HepG2 (cell line): ENCODE data around the gene SNHG17. TPM values are rescaled to one million over a fixed set of nuclear protein-coding genes. Genes with fewer than 3 reads are reported as not detected.

Experiments used
- ATAC-seq: fragments of 200-7000 bp; cut with Tn5 transposase; 3 replicates; pipeline ENCODE4 v1.9.1; 2020; ENCODE audit warnings: mild to moderate bottlenecking, moderate library complexity
- BruUV-seq: library from RNA; stranded (reverse); fragments of 400-500 nt; replicated peaks from 2 replicates; lab custom pipeline; 2021; lab: Mats Ljungman, UMichigan
- CTCF ChIA-PET: fragments of 300-600 bp; formaldehyde crosslinking; extraction: SDS; loops from one replicate; lab custom pipeline; 2021; ENCODE audit warnings: low total read pairs, inconsistent platforms, low intra/inter-chr PET ratio; lab: Yijun Ruan, JAX
- POLR2A ChIA-PET: fragments of 350-600 bp; sonication (Branson Sonifier 250); formaldehyde crosslinking; loops from one replicate; lab custom pipeline; 2020; ENCODE audit warnings: antibody characterized with exemption, inconsistent platforms; lab: Yijun Ruan, JAX
- DNase-seq: peaks from one replicate; pipeline ENCODE4 v3.0.0-alpha.2; 2015; ENCODE audit warnings: low spot score
- FAIRE-seq: peaks from 3 replicates; lab custom pipeline; 2011; peaks lifted over from hg19 to GRCh38; lab: Jason Lieb, UNC
- H2AFZ ChIP-seq: one replicate; pipeline ENCODE4 v1.6.1; 2011; ENCODE audit warnings: low read length, inconsistent platforms
- H3K27ac ChIP-seq: fragments of 300-600 bp; 3 replicates; pipeline ENCODE4 v1.8.0; 2011; ENCODE audit warnings: mixed run types, mild to moderate bottlenecking, mixed read lengths, low read length, inconsistent platforms; ENCODE audit not compliant: insufficient read depth; ENCODE audit errors: extremely low read length
- H3K27me3 ChIP-seq, 2 experiments: fragments of 200-600 bp in 1 of 2; 2 replicates in 1 of 2; 3 replicates in 1 of 2; pipeline versions ENCODE4 v1.6.0 to v1.8.0; 2011; ENCODE audit warnings: low read length in 2 of 2, mild to moderate bottlenecking in 2 of 2, moderate library complexity in 2 of 2, inconsistent platforms in 1 of 2; ENCODE audit not compliant: insufficient read depth in 2 of 2, control insufficient read depth in 1 of 2
- H3K36me3 ChIP-seq, 2 experiments: fragments of 200-600 bp in 1 of 2; replicated peaks in 1 of 2; 2 replicates in 1 of 2; 3 replicates in 1 of 2; pipeline versions ENCODE4 v1.5.1 to v1.8.0; 2011; ENCODE audit warnings: low read length in 2 of 2, inconsistent platforms in 1 of 2; ENCODE audit not compliant: insufficient read depth in 2 of 2, control insufficient read depth in 1 of 2
- H3K4me1 ChIP-seq: 2 replicates; pipeline ENCODE4 v1.5.1; 2012; ENCODE audit warnings: low read length, inconsistent platforms; ENCODE audit not compliant: insufficient read depth
- H3K4me2 ChIP-seq: 2 replicates; pipeline ENCODE4 v1.6.0; 2011; ENCODE audit warnings: low read depth, low read length, inconsistent platforms
- H3K4me3 ChIP-seq, 3 experiments: fragments of 200-600 bp in 1 of 3; sonication (generic), shearing (Covaris generic) in 1 of 3; replicated peaks in 1 of 3; 2 replicates each; pipeline ENCODE4 v1.5.1; 2011 to 2016; ENCODE audit warnings: low read length in 3 of 3, inconsistent platforms in 2 of 3, low read depth in 2 of 3, mild to moderate bottlenecking in 2 of 3, control low read depth in 1 of 3, mixed read lengths in 1 of 3; ENCODE audit not compliant: insufficient read depth in 1 of 3
- H3K79me2 ChIP-seq: one replicate; pipeline ENCODE4 v1.6.1; 2011; ENCODE audit warnings: low read length, inconsistent platforms; ENCODE audit not compliant: insufficient read depth
- H3K9ac ChIP-seq: 2 replicates; pipeline ENCODE4 v1.6.0; 2011; ENCODE audit warnings: mild to moderate bottlenecking, low read depth, low read length, inconsistent platforms; ENCODE audit not compliant: insufficient read depth
- H3K9me3 ChIP-seq: 2 replicates; pipeline ENCODE4 v1.5.1; 2012; ENCODE audit warnings: mild to moderate bottlenecking, low read length
- H4K20me1 ChIP-seq: 2 replicates; pipeline ENCODE4 v1.6.0; 2011; ENCODE audit warnings: inconsistent platforms, mild to moderate bottlenecking, low read length, moderate library complexity; ENCODE audit not compliant: insufficient read depth
- EHMT2 ChIP-seq: fragments of 200-600 bp; sonication (generic); IDR thresholded peaks from 2 replicates; pipeline ENCODE4 v1.7.0; 2017; ENCODE audit warnings: antibody characterized with exemption, low read depth, low read length, borderline replicate concordance
- HOXA9 ChIP-seq: sonication (generic); formaldehyde crosslinking; IDR thresholded peaks from 2 replicates; pipeline ENCODE4 v1.8.1; 2022; ENCODE audit warnings: missing genetic modification reagents, mild to moderate bottlenecking, moderate library complexity, borderline replicate concordance
- KAT7 ChIP-seq: IDR thresholded peaks from 2 replicates; pipeline ENCODE4 v1.6.1; 2018; ENCODE audit warnings: borderline replicate concordance, missing compliant biosample characterization
- NFE2L1 ChIP-seq: sonication (generic); formaldehyde crosslinking; IDR thresholded peaks from 2 replicates; pipeline ENCODE4 v1.4.0; 2020; ENCODE audit warnings: missing genetic modification reagents, mild to moderate bottlenecking, borderline replicate concordance
- NONO ChIP-seq, 2 experiments: fragments of 450-650 bp in 1 of 2; sonication (generic) in 1 of 2; formaldehyde crosslinking in 1 of 2; IDR thresholded peaks in 1 of 2; conservative IDR thresholded peaks in 1 of 2; 2 replicates each; pipeline versions ENCODE4 v1.6.1 to v1.8.0; 2017 to 2022; ENCODE audit warnings: mild to moderate bottlenecking in 1 of 2, missing genetic modification reagents in 1 of 2, moderate library complexity in 1 of 2
- POLR2A ChIP-seq, 2 experiments: IDR thresholded peaks; 2 replicates each; pipeline ENCODE4 v1.6.1; 2011; ENCODE audit warnings: low read depth in 2 of 2, low read length in 2 of 2, mild to moderate bottlenecking in 1 of 2, moderate library complexity in 1 of 2; ENCODE audit not compliant: insufficient read depth in 1 of 2
- POLR2AphosphoS2 ChIP-seq: IDR thresholded peaks from 2 replicates; pipeline ENCODE4 v1.6.1; 2011; ENCODE audit warnings: low read depth, low read length, improper control_type of control experiment
- SSRP1 ChIP-seq: IDR thresholded peaks from 2 replicates; pipeline ENCODE4 v1.6.1; 2016; ENCODE audit warnings: control low read depth
- ZC3H13 ChIP-seq: sonication (generic); formaldehyde crosslinking; IDR thresholded peaks from 2 replicates; pipeline ENCODE4 v1.8.1; 2023; ENCODE audit warnings: mild to moderate bottlenecking, missing genetic modification reagents, moderate library complexity
- ZNF713 ChIP-seq: sonication (generic); formaldehyde crosslinking; IDR thresholded peaks from 2 replicates; pipeline ENCODE4 v1.4.0; 2020; ENCODE audit warnings: mild to moderate bottlenecking, missing genetic modification reagents
- WGBS: methylation state at CpG from one replicate; pipeline ENCODE4 v1.1.6; 2017; ENCODE audit warnings: low lambda C conversion rate; 5-methylcytosine and 5-hydroxymethylcytosine counted together
- in situ Hi-C: cut with HindIII; loops from 2 replicates; pipeline ENCODE4 v1.10.0; 2017; ENCODE audit warnings: low pct_unique_long_range_greater_than_20kb; ENCODE audit not compliant: extremely low pct_ligation_motif_present
- intact Hi-C: fragments of 100-400 bp; cut with micrococcal nuclease; formaldehyde crosslinking; loops from one replicate; pipeline ENCODE4 v1.10.0; 2022; ENCODE audit not compliant: unreplicated experiment
- polyA plus RNA-seq, 8 experiments: library from polyadenylated mRNA; depleted of rRNA in 3 of 8; stranded (reverse) in 7 of 8; unstranded in 1 of 8; fragments of >200 nt; fragmentation: Illumina TruSeq in 4 of 8; extraction: Trizol in 4 of 8; gene quantifications; 2 replicates each; pipeline versions ENCODE4 v1.2.1 to v1.2.3, GENCODE V29; 2011 to 2016; ENCODE audit warnings: low read depth in 4 of 8, missing spikeins in 1 of 8, mixed read lengths in 1 of 8; ENCODE audit not compliant: insufficient read depth in 1 of 8
- total RNA-seq, 5 experiments: library from RNA; depleted of rRNA; stranded (reverse); fragments of >200 nt; fragmentation: Illumina TruSeq; extraction: Trizol; gene quantifications; 2 replicates each; pipeline ENCODE4 v1.2.3, GENCODE V29; 2016; ENCODE audit warnings: low read depth in 1 of 5
- TF ChIP-seq, protein P1 (sequence below): sonication (generic); formaldehyde crosslinking; IDR thresholded peaks from 2 replicates; pipeline ENCODE4 v1.4.0; 2020; ENCODE audit warnings: missing genetic modification reagents
- TF ChIP-seq, protein P2 (sequence below): sonication (generic); formaldehyde crosslinking; IDR thresholded peaks from 2 replicates; pipeline ENCODE4 v1.5.0; 2020; ENCODE audit warnings: missing genetic modification reagents
- TF ChIP-seq, protein P3 (sequence below): sonication (generic); formaldehyde crosslinking; conservative IDR thresholded peaks from 2 replicates; pipeline ENCODE4 v1.4.0; 2020; ENCODE audit warnings: missing genetic modification reagents
- TF ChIP-seq, protein P4 (sequence below): sonication (generic); formaldehyde crosslinking; IDR thresholded peaks from 2 replicates; pipeline ENCODE4 v1.8.1; 2022; ENCODE audit warnings: low read depth, mild to moderate bottlenecking, missing genetic modification reagents
- TF ChIP-seq, protein P5 (sequence below): sonication (generic); formaldehyde crosslinking; IDR thresholded peaks from 2 replicates; pipeline ENCODE4 v1.4.0; 2020; ENCODE audit warnings: missing genetic modification reagents, borderline replicate concordance

The SNHG17 gene
- total and polyA plus RNA-seq, 2 of the 13 experiments (the other 11 are each of a cell fraction or from before 2014, with no cell fraction given) = 26.2 to 41.2 TPM

DNA sequence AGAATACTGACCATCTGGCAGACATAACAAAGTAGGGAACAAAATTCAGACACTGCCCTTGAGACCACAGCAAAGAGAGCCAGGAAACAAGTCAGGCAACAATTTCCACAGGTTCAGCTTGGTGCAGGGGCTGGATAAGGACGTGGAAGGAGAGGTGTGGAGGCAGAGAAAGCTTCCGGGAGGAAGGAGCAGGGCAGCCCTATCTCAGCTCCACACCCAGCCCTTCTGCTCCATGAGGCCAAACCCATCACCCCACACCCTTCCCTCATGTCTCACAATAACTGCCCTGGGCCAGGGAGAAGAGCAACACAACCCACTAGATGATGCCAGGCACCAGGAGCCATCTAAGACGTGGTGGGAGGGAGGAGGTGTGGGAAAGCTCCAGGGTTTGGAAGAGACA, 5.8 kb downstream of the SNHG17 start:
- no peaks in the 10 kb centered on the region; a peak in 1 of 5 replicates for H3K27me3 ChIP-seq
- in situ Hi-C loops = loop anchor here (25.0 kb wide), 1 partner anchor 308 kb away; the partner anchor contains the start of gene ACTR5
- peaks cover 91% of the 10 kb centered on the region for H3K79me2 ChIP-seq
- H3K9ac ChIP-seq = no peak overlapping the region
- intact Hi-C loops = no loop called here
- H3K4me3 ChIP-seq = no peak overlapping the region
- no peak for ATAC-seq
- peaks cover 80 to 94% of the 10 kb centered on the region in 2 experiments for H3K36me3 ChIP-seq
- H3K4me2 ChIP-seq = no peak overlapping the region
- peaks cover 86% of the 10 kb centered on the region for H4K20me1 ChIP-seq
- no peak for DNase-seq
- 96% methylated on average over 3 of the region's 3 CpGs for WGBS
- ChIA-PET CTCF (no interaction called here), POLR2A (interaction anchor here (1.9 to 7.1 kb wide), 2 partner anchors 11 to 18 kb away, joined by 8 to 294 read pairs; no protein-coding TSS in a partner anchor)
- no TSS peak for BruUV-seq
- H3K9me3 ChIP-seq = no peaks in the 10 kb centered on the region
- no peak for FAIRE-seq
- no peak overlapping the region for H2AFZ ChIP-seq
- no peak overlapping the region for H3K27ac ChIP-seq
- H3K4me1 ChIP-seq = peaks cover 50% of the 10 kb centered on the region
- TF ChIP-seq ZNF713 (CRISPR knock-in tag) = peak; percentile 76; the same call in 1 of the 2 replicates
- TF ChIP-seq, protein P1, sequence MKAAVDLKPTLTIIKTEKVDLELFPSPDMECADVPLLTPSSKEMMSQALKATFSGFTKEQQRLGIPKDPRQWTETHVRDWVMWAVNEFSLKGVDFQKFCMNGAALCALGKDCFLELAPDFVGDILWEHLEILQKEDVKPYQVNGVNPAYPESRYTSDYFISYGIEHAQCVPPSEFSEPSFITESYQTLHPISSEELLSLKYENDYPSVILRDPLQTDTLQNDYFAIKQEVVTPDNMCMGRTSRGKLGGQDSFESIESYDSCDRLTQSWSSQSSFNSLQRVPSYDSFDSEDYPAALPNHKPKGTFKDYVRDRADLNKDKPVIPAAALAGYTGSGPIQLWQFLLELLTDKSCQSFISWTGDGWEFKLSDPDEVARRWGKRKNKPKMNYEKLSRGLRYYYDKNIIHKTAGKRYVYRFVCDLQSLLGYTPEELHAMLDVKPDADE = no peak
- TF ChIP-seq SSRP1 (CRISPR knock-in tag) = peak; percentile 25; the same call in 1 of the 2 replicates
- TF ChIP-seq, protein P2, sequence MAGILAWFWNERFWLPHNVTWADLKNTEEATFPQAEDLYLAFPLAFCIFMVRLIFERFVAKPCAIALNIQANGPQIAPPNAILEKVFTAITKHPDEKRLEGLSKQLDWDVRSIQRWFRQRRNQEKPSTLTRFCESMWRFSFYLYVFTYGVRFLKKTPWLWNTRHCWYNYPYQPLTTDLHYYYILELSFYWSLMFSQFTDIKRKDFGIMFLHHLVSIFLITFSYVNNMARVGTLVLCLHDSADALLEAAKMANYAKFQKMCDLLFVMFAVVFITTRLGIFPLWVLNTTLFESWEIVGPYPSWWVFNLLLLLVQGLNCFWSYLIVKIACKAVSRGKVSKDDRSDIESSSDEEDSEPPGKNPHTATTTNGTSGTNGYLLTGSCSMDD (CRISPR knock-in tag) = no peak
- 0 out of 2 replicates have a peak, but pooled peaks have one; percentile 54 for TF ChIP-seq NFE2L1
- TF ChIP-seq NONO (IDR thresholded peaks at IDR 0.05) = no peak
- 0 out of 2 replicates have a peak, but pooled peaks have one; percentile 23 for TF ChIP-seq NONO (CRISPR knock-in tag; conservative IDR thresholded peaks at IDR 0.05)
- TF ChIP-seq, protein P3, sequence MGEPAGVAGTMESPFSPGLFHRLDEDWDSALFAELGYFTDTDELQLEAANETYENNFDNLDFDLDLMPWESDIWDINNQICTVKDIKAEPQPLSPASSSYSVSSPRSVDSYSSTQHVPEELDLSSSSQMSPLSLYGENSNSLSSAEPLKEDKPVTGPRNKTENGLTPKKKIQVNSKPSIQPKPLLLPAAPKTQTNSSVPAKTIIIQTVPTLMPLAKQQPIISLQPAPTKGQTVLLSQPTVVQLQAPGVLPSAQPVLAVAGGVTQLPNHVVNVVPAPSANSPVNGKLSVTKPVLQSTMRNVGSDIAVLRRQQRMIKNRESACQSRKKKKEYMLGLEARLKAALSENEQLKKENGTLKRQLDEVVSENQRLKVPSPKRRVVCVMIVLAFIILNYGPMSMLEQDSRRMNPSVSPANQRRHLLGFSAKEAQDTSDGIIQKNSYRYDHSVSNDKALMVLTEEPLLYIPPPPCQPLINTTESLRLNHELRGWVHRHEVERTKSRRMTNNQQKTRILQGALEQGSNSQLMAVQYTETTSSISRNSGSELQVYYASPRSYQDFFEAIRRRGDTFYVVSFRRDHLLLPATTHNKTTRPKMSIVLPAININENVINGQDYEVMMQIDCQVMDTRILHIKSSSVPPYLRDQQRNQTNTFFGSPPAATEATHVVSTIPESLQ = no peak
- 0 out of 2 replicates have a peak, but pooled peaks have one; percentile 21 for TF ChIP-seq ZC3H13 (CRISPR knock-in tag)
- no peak for TF ChIP-seq EHMT2
- TF ChIP-seq, protein P4, sequence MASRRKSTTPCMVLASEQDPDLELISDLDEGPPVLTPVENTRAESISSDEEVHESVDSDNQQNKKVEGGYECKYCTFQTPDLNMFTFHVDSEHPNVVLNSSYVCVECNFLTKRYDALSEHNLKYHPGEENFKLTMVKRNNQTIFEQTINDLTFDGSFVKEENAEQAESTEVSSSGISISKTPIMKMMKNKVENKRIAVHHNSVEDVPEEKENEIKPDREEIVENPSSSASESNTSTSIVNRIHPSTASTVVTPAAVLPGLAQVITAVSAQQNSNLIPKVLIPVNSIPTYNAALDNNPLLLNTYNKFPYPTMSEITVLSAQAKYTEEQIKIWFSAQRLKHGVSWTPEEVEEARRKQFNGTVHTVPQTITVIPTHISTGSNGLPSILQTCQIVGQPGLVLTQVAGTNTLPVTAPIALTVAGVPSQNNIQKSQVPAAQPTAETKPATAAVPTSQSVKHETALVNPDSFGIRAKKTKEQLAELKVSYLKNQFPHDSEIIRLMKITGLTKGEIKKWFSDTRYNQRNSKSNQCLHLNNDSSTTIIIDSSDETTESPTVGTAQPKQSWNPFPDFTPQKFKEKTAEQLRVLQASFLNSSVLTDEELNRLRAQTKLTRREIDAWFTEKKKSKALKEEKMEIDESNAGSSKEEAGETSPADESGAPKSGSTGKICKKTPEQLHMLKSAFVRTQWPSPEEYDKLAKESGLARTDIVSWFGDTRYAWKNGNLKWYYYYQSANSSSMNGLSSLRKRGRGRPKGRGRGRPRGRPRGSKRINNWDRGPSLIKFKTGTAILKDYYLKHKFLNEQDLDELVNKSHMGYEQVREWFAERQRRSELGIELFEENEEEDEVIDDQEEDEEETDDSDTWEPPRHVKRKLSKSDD (CRISPR knock-in tag) = no peak
- TF ChIP-seq KAT7 (CRISPR knock-in tag) = no peak
- TF ChIP-seq POLR2A (IDR thresholded peaks at IDR 0.05; ENCODE audit: insufficient read depth in 1 of 2, low read depth in 2 of 2, low read length in 2 of 2) = peak in 1 of 2 experiments; percentile 50; a peak in 2 of 4 replicates
- no peak for TF ChIP-seq HOXA9 (CRISPR knock-in tag)
- TF ChIP-seq POLR2AphosphoS2 = 0 out of 2 replicates have a peak, but pooled peaks have one; percentile 30
- TF ChIP-seq, protein P5, sequence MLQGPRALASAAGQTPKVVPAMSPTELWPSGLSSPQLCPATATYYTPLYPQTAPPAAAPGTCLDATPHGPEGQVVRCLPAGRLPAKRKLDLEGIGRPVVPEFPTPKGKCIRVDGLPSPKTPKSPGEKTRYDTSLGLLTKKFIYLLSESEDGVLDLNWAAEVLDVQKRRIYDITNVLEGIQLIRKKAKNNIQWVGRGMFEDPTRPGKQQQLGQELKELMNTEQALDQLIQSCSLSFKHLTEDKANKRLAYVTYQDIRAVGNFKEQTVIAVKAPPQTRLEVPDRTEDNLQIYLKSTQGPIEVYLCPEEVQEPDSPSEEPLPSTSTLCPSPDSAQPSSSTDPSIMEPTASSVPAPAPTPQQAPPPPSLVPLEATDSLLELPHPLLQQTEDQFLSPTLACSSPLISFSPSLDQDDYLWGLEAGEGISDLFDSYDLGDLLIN (CRISPR knock-in tag) = no peak
